Measurements from ENCODE around the gene EXOC3L1.
A peak's percentile ranks its signal among the peaks of the same experiment; 100 is the strongest.

Gene EXOC3L1

GRCh38 chr16:67163164-67163998 is 26.6 kb downstream of the EXOC3L1 start:
- no peak for DNase-seq (ENCODE audit: low spot score)

GRCh38 chr16:67162506-67163163 is 27.3 kb downstream of the EXOC3L1 start:
- no peak for DNase-seq (ENCODE audit: low spot score)

GRCh38 chr16:67161595-67162058 is 28.3 kb downstream of the EXOC3L1 start:
- no peak for DNase-seq (ENCODE audit: low spot score)

GRCh38 chr16:67158637-67159600 is 31.0 kb downstream of the EXOC3L1 start:
- DNase-seq (ENCODE audit: low spot score), result peak; percentile 36

- DNase-seq (ENCODE audit: low spot score), result no peak
Observed at GRCh38 chr16:67157892-67158635, 31.9 kb downstream of the EXOC3L1 start.

GRCh38 chr16:67157106-67157748 is 32.7 kb downstream of the EXOC3L1 start:
- no peak for DNase-seq (ENCODE audit: low spot score)

GRCh38 chr16:67156143-67156844 is 33.6 kb downstream of the EXOC3L1 start:
- no peak for DNase-seq (ENCODE audit: low spot score)

- peak; percentile 78 for DNase-seq (ENCODE audit: low spot score)
Observed at GRCh38 chr16:67155295-67156142, 34.4 kb downstream of the EXOC3L1 start.

GRCh38 chr16:67154578-67155294 is 35.2 kb downstream of the EXOC3L1 start:
- DNase-seq (ENCODE audit: low spot score), result no peak

- no peak for DNase-seq (ENCODE audit: low spot score)
Observed at GRCh38 chr16:67151431-67152097, 38.4 kb downstream of the EXOC3L1 start.

- DNase-seq (ENCODE audit: low spot score), result no peak
Observed at GRCh38 chr16:67150833-67151396, 39.0 kb downstream of the EXOC3L1 start, which contains the start of gene B3GNT9. TSS of gene B3GNT9 (minus strand) at chr16:67150998. CDS start at chr16:67150485, 513 bp downstream.

GRCh38 chr16:67150047-67150832 is 39.7 kb downstream of the EXOC3L1 start:
- DNase-seq (ENCODE audit: low spot score), result no peak

GRCh38 chr16:67149276-67150046 is 40.5 kb downstream of the EXOC3L1 start:
- DNase-seq (ENCODE audit: low spot score), result no peak

- no peak for DNase-seq (ENCODE audit: low spot score)
Observed at GRCh38 chr16:67148656-67149275, 41.2 kb downstream of the EXOC3L1 start.

- DNase-seq (ENCODE audit: low spot score), result no peak
Observed at GRCh38 chr16:67148221-67148620, 41.7 kb downstream of the EXOC3L1 start.

All from hematopoietic multipotent progenitor cell treated with erythropoietin and hydrocortisone succinate and interleukin-3 and kit ligand, for 15 days (in vitro differentiated cells).